ENCODE results near the gene POLN.

DNA sequence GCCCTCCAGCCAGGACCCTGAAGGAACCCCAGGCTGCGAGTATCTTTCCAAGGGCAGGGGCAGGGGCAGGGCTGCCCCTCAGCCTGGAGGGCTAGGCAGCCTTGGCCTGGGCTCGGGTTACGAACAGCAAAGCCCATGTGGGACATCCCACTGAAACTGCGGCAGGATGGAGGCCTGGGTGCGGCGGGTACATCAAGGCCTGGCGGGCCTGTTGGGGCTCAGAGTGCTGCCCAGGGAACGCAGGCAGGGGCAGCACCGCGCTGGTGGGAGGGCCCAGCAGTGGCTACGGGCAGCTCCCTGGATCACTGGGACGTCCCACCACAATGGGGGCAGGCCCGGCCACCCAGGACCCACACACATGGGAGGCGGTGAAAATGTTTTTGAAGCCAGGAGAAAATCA lies 171.9 kb downstream of the POLN start:
- TF ChIP-seq, protein P1, sequence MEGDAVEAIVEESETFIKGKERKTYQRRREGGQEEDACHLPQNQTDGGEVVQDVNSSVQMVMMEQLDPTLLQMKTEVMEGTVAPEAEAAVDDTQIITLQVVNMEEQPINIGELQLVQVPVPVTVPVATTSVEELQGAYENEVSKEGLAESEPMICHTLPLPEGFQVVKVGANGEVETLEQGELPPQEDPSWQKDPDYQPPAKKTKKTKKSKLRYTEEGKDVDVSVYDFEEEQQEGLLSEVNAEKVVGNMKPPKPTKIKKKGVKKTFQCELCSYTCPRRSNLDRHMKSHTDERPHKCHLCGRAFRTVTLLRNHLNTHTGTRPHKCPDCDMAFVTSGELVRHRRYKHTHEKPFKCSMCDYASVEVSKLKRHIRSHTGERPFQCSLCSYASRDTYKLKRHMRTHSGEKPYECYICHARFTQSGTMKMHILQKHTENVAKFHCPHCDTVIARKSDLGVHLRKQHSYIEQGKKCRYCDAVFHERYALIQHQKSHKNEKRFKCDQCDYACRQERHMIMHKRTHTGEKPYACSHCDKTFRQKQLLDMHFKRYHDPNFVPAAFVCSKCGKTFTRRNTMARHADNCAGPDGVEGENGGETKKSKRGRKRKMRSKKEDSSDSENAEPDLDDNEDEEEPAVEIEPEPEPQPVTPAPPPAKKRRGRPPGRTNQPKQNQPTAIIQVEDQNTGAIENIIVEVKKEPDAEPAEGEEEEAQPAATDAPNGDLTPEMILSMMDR (IDR thresholded peaks at IDR 0.05): no peak
- TF ChIP-seq POLR2A (IDR thresholded peaks at IDR 0.05): no peak
